HG03108 (cell line): ENCODE results near the gene VGF.
"Not testable (repeated sequence)": the region's sequence is repeated elsewhere in the genome, so short reads cannot be mapped to it uniquely, and the experiment has no call there.

Source experiments
- ATAC-seq: cut with Tn5 transposase; IDR thresholded peaks from one replicate; pipeline ENCODE4 v1.9.1; 2021; ENCODE audit warnings: moderate library complexity; ENCODE audit not compliant: unreplicated experiment

VGF gene

DNA sequence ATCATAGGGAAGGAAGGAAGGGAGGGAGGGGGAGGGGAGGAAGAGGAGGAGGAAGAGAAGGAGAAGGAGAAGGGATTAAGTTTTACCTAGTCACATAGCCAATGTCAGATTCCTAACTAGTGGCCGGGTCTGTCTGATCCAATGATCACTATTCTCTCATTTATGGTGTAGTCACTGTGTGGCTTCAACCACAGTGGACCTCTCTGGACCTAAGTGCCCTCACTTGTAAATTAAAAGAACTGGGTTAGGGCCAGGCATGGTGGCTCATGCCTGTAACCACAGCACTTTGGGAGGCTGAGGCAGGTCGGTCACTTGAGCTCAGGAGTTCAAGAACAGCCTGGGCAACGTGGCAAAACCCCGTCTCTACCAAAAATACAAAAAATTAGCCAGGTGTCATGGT is 45.1 kb downstream of the VGF start:
- no peak for ATAC-seq

GRCh38 chr7:101119876-101120275 is 45.5 kb downstream of the VGF start:
- ATAC-seq, result no peak

DNA sequence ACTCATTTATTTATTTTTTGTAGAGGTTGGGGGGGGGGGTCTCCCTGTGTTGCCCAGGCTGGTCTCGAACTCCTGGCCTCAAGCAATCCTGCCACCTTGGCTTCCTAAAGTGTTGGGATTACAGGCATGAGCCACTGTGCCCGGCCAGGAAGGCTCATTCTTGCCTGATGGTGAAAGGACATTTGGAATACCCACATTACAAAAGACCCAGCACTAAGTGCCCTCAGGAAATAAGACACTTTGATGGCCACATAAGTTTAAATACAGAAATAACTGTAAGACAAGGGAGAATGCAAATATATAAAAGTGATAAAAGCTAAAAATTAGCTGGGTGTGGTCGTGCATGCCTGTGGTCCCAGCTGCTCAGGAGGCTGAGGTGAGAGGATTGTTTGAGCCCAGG is 46.5 kb downstream of the VGF start:
- ATAC-seq, result no peak

DNA sequence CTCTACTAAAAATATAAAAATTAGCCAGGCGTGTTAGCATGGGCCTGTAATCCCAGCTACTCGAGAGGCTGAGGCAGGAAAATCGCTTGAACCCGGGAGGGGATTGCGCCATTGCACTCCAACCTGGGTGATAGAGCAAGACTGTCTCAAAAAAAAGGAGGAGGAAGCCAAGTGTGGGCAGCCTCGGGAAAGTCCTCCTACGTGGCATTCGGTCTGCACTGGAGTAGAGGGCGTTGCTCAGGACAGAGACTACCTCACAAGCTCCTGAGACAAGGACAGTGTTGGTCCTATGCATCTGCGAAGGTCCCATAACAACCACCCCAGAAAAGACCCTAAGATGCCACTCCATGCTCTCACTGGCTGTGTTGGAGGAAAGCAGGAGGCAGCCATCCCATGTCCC is 48.5 kb downstream of the VGF start:
- ATAC-seq, result no peak

DNA sequence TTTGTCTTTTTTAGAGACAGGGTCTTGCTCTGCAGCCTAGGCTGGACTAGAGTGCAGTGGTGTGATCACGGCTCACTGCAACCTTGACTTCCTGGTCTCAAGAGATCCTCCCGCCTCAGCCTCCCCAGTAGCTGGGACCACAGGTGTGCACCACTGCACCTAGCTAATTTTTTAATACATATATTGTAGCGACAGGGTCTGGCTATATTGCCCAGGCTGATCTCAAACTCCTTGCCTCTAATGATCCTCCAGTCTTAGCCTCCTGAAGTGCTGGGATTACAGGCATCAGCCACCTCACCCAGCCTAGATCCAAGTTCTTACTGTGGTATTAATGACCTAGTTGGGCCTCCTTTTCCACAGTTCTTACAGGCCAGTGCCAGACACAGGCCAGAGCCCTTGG is 50.2 kb downstream of the VGF start:
- ATAC-seq, result no peak

DNA sequence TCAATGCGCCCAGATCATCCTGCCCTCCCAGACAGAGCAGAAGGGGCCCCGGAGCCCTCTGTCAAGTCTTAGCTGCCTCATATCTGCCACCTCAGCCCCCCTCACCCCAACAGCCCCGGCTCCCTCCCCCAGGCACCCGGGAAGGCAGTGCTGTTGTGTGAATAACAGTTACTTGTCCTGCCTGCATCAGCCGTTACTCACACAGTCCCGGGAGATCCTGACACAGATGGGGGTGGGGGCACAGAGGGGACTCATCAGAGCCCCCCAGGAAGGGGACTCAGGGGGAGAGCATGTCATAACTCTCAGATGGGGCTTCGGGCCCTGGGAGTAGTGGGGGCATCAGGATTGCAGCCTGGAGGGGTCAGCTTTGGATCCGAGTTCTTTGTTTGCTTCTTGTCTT is 50.9 kb downstream of the VGF start:
- no peak for ATAC-seq

DNA sequence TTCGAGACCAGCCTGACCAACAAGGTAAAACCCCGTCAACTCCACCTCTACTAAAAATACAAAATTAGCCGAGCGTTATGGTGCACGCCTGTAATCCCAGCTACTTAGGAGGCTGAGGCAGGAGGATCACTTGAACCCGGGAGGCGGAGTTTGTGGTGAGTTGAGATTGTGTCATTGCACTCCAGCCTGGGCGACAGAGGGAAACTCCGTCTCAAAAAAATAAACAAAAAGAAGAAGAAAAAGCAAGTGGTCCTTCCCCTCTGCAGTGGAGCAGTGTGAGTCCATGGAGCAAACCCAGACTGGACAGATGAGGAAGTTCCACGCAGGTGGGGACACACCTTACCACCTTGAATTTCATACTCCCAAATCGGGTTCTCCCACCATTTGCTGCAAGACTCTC is 51.5 kb downstream of the VGF start:
- no peak for ATAC-seq

- not testable (repeated sequence) for ATAC-seq
Measured at GRCh38 chr7:101113140-101113539, 52.2 kb downstream of the VGF start.
